Measurements from ENCODE around the gene FTSJ1.
A peak's percentile ranks its signal among the peaks of the same experiment; 100 is the strongest.
"Not testable (repeated sequence)": the region's sequence is repeated elsewhere in the genome, so short reads cannot be mapped to it uniquely, and the experiment has no call there.

FTSJ1 gene

GRCh38 chrX:48515842-48516241, 39.8 kb downstream of the FTSJ1 start:
- no peak for DNase-seq (ENCODE audit: insufficient read length, low spot score)
- FAIRE-seq: no peak
- TF ChIP-seq POLR2AphosphoS5 (IDR thresholded peaks at IDR 0.05; ENCODE audit: low read depth, low read length) (no peak), POLR2A (IDR thresholded peaks at IDR 0.05; ENCODE audit: low read depth, low read length) (no peak), SPI1 (IDR thresholded peaks at IDR 0.05; ENCODE audit: low read depth, low read length) (no peak), TAF1 (IDR thresholded peaks at IDR 0.05; ENCODE audit: low read depth, low read length) (no peak), PAX5 (IDR thresholded peaks at IDR 0.05; ENCODE audit: insufficient read depth, low read length, severe bottlenecking) (no peak), POU2F2 (IDR thresholded peaks at IDR 0.05; ENCODE audit: low read depth, low read length) (no peak)

- FAIRE-seq: no peak
- TF ChIP-seq POLR2AphosphoS5 (IDR thresholded peaks at IDR 0.05; ENCODE audit: low read depth, low read length) (no peak), TAF1 (IDR thresholded peaks at IDR 0.05; ENCODE audit: low read depth, low read length) (no peak), PAX5 (IDR thresholded peaks at IDR 0.05; ENCODE audit: insufficient read depth, low read length, severe bottlenecking) (no peak), POU2F2 (IDR thresholded peaks at IDR 0.05; ENCODE audit: low read depth, low read length) (no peak), POLR2A (IDR thresholded peaks at IDR 0.05; ENCODE audit: low read depth, low read length) (no peak), SPI1 (IDR thresholded peaks at IDR 0.05; ENCODE audit: low read depth, low read length) (no peak)
- no peak for DNase-seq (ENCODE audit: insufficient read length, low spot score)
Observed at GRCh38 chrX:48516285-48516684, 40.3 kb downstream of the FTSJ1 start.

GRCh38 chrX:48516987-48517386, 41.0 kb downstream of the FTSJ1 start:
- TF ChIP-seq POLR2AphosphoS5 (IDR thresholded peaks at IDR 0.05; ENCODE audit: low read depth, low read length) (no peak), POU2F2 (IDR thresholded peaks at IDR 0.05; ENCODE audit: low read depth, low read length) (no peak), TAF1 (IDR thresholded peaks at IDR 0.05; ENCODE audit: low read depth, low read length) (no peak), SPI1 (IDR thresholded peaks at IDR 0.05; ENCODE audit: low read depth, low read length) (no peak), PAX5 (IDR thresholded peaks at IDR 0.05; ENCODE audit: insufficient read depth, low read length, severe bottlenecking) (no peak), POLR2A (IDR thresholded peaks at IDR 0.05; ENCODE audit: low read depth, low read length) (no peak)
- DNase-seq (ENCODE audit: insufficient read length, low spot score): no peak

GRCh38 chrX:48519481-48519880, 43.5 kb downstream of the FTSJ1 start:
- DNase-seq (ENCODE audit: insufficient read length, low spot score); FAIRE-seq: not testable (repeated sequence)

More at GRCh38 chrX:48516987-48517386, 41.0 kb downstream of the FTSJ1 start:
- no peak for FAIRE-seq

- no peak for TF ChIP-seq POLR2A (IDR thresholded peaks at IDR 0.05; ENCODE audit: low read depth, low read length)
- no peak for TF ChIP-seq TAF1 (IDR thresholded peaks at IDR 0.05; ENCODE audit: low read depth, low read length)
- TF ChIP-seq SPI1 (IDR thresholded peaks at IDR 0.05; ENCODE audit: low read depth, low read length): no peak
- no peak for TF ChIP-seq POU2F2 (IDR thresholded peaks at IDR 0.05; ENCODE audit: low read depth, low read length)
- TF ChIP-seq POLR2AphosphoS5 (IDR thresholded peaks at IDR 0.05; ENCODE audit: low read depth, low read length): no peak
- TF ChIP-seq PAX5 (IDR thresholded peaks at IDR 0.05; ENCODE audit: insufficient read depth, low read length, severe bottlenecking): no peak
- DNase-seq (ENCODE audit: insufficient read length, low spot score) (no peak), FAIRE-seq (peak; percentile 56)
Observed at GRCh38 chrX:48520455-48520854, 44.5 kb downstream of the FTSJ1 start.

- no peak for DNase-seq (ENCODE audit: insufficient read length, low spot score)
- FAIRE-seq: no peak
- no peak for TF ChIP-seq PAX5 (IDR thresholded peaks at IDR 0.05; ENCODE audit: insufficient read depth, low read length, severe bottlenecking)
- TF ChIP-seq SPI1 (IDR thresholded peaks at IDR 0.05; ENCODE audit: low read depth, low read length): no peak
- no peak for TF ChIP-seq POLR2AphosphoS5 (IDR thresholded peaks at IDR 0.05; ENCODE audit: low read depth, low read length)
- no peak for TF ChIP-seq POU2F2 (IDR thresholded peaks at IDR 0.05; ENCODE audit: low read depth, low read length)
- TF ChIP-seq POLR2A (IDR thresholded peaks at IDR 0.05; ENCODE audit: low read depth, low read length): no peak
- no peak for TF ChIP-seq TAF1 (IDR thresholded peaks at IDR 0.05; ENCODE audit: low read depth, low read length)
Observed at GRCh38 chrX:48520976-48521352, 45.0 kb downstream of the FTSJ1 start.

- no peak for TF ChIP-seq PAX5 (IDR thresholded peaks at IDR 0.05; ENCODE audit: insufficient read depth, low read length, severe bottlenecking)
- peak; percentile 68; the same call in 1 of the 2 replicates for TF ChIP-seq POLR2AphosphoS5 (IDR thresholded peaks at IDR 0.05; ENCODE audit: low read depth, low read length)
- TF ChIP-seq TAF1 (IDR thresholded peaks at IDR 0.05; ENCODE audit: low read depth, low read length): peak; percentile 51; the same call in 1 of the 2 replicates
- no peak for TF ChIP-seq SPI1 (IDR thresholded peaks at IDR 0.05; ENCODE audit: low read depth, low read length)
- peak; percentile 58 for TF ChIP-seq POLR2A (IDR thresholded peaks at IDR 0.05; ENCODE audit: low read depth, low read length)
- DNase-seq (ENCODE audit: insufficient read length, low spot score) (peak; percentile 80), FAIRE-seq (peak; percentile 99)
Observed at GRCh38 chrX:48521353-48522243, 45.6 kb downstream of the FTSJ1 start, which contains the start of gene EBP. TSS of gene EBP (plus strand) at chrX:48521808. CDS start at chrX:48523772, 1,964 bp downstream.

- TF ChIP-seq POU2F2 (IDR thresholded peaks at IDR 0.05; ENCODE audit: low read depth, low read length) (no peak), SPI1 (IDR thresholded peaks at IDR 0.05; ENCODE audit: low read depth, low read length) (no peak), POLR2AphosphoS5 (IDR thresholded peaks at IDR 0.05; ENCODE audit: low read depth, low read length) (no peak), PAX5 (IDR thresholded peaks at IDR 0.05; ENCODE audit: insufficient read depth, low read length, severe bottlenecking) (no peak), POLR2A (IDR thresholded peaks at IDR 0.05; ENCODE audit: low read depth, low read length) (no peak), TAF1 (IDR thresholded peaks at IDR 0.05; ENCODE audit: low read depth, low read length) (no peak)
- FAIRE-seq (no peak), DNase-seq (ENCODE audit: insufficient read length, low spot score) (no peak)
Observed at GRCh38 chrX:48522291-48522690, 46.3 kb downstream of the FTSJ1 start.

GRCh38 chrX:48523682-48524081, 47.7 kb downstream of the FTSJ1 start:
- FAIRE-seq (peak; percentile 56), DNase-seq (ENCODE audit: insufficient read length, low spot score) (no peak)
- TF ChIP-seq POU2F2 (IDR thresholded peaks at IDR 0.05; ENCODE audit: low read depth, low read length) (no peak), POLR2AphosphoS5 (IDR thresholded peaks at IDR 0.05; ENCODE audit: low read depth, low read length) (no peak), PAX5 (IDR thresholded peaks at IDR 0.05; ENCODE audit: insufficient read depth, low read length, severe bottlenecking) (no peak), TAF1 (IDR thresholded peaks at IDR 0.05; ENCODE audit: low read depth, low read length) (no peak), POLR2A (IDR thresholded peaks at IDR 0.05; ENCODE audit: low read depth, low read length) (no peak), SPI1 (IDR thresholded peaks at IDR 0.05; ENCODE audit: low read depth, low read length) (no peak)

GRCh38 chrX:48525853-48526252, 49.9 kb downstream of the FTSJ1 start:
- FAIRE-seq: not testable (repeated sequence)

More at GRCh38 chrX:48525853-48526252, 49.9 kb downstream of the FTSJ1 start:
- not testable (repeated sequence) for DNase-seq (ENCODE audit: insufficient read length, low spot score)

Measured in GM12891 (cell line).